Stimulated activated naive CD8-positive, alpha-beta T cell treated with anti-CD3 and anti-CD28 coated beads, Interleukin-15, amount 100 ng/mL, for 72 hours (primary cell): ENCODE data around the gene PLG.
"Not testable (repeated sequence)": the region's sequence is repeated elsewhere in the genome, so short reads cannot be mapped to it uniquely, and the experiment has no call there.

Experiments used
- ATAC-seq: fragments of 150-1000 bp; cut with Tn5 transposase; 2 replicates; pipeline ENCODE4 v1.10.0; 2021; ENCODE audit warnings: mild to moderate bottlenecking, moderate library complexity
- DNase-seq, 2 donors: peaks; one replicate each; pipeline ENCODE4 v3.0.0; 2021 to 2022
- H3K27ac Mint-ChIP-seq, 2 donors: one replicate each; pipeline ENCODE4 v1.8.0; 2022; ENCODE audit warnings: mild to moderate bottlenecking in 2 of 2, mixed read lengths in 2 of 2, moderate library complexity in 2 of 2
- H3K27me3 Mint-ChIP-seq: one replicate; pipeline ENCODE4 v1.8.0; 2022; ENCODE audit warnings: mixed read lengths
- H3K4me1 Mint-ChIP-seq: one replicate; pipeline ENCODE4 v1.8.0; 2022; ENCODE audit warnings: mild to moderate bottlenecking, mixed read lengths
- H3K4me3 Mint-ChIP-seq, 2 donors: one replicate each; pipeline ENCODE4 v1.8.0; 2022; ENCODE audit warnings: mild to moderate bottlenecking in 2 of 2, mixed read lengths in 2 of 2, moderate library complexity in 1 of 2
- H3K9me3 Mint-ChIP-seq, 2 donors: one replicate each; pipeline ENCODE4 v1.8.0; 2022; ENCODE audit warnings: mixed read lengths in 2 of 2

PLG gene

DNA sequence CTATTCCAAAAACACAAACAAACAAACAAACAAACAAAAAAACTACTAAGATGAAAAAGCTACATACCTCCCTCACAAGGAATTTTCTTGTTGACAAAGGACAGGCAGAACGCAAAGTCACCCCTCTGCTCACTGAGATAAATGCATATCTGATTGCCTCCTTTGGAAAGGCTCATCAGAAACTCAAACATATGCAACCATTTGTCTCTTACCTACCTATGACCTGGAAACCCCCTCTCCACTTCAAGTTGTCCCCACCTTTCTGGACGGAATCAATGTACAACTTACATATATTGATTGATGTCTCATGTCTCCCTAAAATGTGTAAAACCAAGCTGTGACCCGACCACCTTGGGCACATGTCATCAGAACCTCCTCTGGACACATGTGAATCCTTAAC, 100.0 kb downstream of the PLG start:
- peaks cover 0 to 15% of the 10 kb centered on the region in 2 donors for H3K9me3 Mint-ChIP-seq
- not testable (repeated sequence) for ATAC-seq, H3K27ac Mint-ChIP-seq, H3K27me3 Mint-ChIP-seq, H3K4me1 Mint-ChIP-seq, H3K4me3 Mint-ChIP-seq, DNase-seq
